HG03432 (cell line): Measurements from ENCODE around the gene DLG4.
"Not testable (repeated sequence)": the region's sequence is repeated elsewhere in the genome, so short reads cannot be mapped to it uniquely, and the experiment has no call there.

Experiments used
- ATAC-seq: cut with Tn5 transposase; IDR thresholded peaks from one replicate; pipeline ENCODE4 v1.9.1; 2021; ENCODE audit warnings: mild to moderate bottlenecking, moderate library complexity; ENCODE audit not compliant: unreplicated experiment

DLG4 gene

DNA sequence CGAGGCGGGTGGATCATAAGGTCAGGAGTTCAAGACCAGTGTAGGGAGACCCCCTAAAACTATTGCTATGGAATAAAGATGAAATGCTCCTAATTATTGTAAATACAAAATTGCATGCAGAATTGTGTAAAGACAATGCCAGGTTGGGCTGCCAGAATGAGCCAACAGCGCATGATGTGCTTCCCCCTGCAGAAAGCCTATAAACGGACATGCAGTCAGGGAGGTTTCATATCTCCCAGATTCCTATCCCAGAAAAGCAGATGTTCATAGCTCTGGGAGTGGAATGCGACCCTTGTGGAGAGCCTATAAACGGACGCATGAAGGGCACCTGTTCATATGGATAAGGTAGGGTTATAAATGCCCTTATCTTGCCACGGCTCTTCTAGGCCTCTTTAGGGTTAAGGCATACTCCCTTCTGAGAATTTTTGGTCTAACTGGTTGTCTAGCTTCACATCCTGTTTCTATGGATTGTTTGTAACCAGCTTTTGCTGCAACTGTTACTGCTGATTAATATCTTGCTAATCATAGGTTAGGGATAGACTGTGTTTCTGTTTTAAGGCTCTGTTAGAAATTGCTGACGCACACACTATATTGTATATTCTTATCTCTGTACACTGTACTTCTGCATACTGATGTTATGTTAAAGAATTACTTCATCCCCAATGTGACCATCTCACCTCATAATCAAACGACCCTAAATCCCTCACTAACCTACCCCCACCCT, 50.6 kb downstream of the DLG4 start:
- ATAC-seq: not testable (repeated sequence)

DNA sequence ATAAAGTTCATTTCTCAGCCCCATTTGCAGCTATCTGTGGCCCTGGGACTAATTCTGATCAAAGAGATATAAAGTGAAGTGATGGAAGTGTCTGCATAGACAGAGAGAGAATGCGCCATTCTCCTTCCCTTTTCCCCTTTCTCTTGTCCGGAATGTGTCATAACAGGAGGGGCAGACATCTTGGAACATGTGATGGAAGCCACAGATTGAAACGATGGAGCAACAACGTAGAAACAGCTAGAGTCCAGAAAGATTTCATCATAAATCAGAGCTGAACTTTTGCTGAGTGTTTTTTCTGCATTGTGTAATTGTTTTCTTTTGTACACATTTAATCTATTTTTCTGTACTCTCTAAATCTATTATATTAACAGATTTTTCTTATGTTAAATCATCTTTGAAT, 51.8 kb downstream of the DLG4 start:
- ATAC-seq: no peak

DNA sequence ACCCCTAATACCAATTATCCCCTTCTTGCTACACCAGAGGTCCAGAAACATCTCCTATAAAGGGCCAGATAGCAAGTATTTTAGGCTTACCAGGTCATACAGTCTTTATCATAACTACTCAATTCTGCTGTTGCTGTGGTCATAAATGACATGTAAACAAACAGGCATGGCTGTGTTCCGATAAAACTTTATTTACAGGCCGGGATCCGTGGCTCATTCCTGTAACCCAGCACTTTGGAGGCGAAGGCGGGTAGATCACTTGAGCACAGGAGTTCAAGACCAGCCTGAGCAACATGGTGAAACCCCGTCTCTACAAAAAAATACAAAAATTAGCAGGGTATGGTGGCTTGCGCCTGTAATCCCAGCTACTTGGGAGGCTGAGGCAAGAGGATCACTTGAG, 52.8 kb downstream of the DLG4 start:
- ATAC-seq: no peak

DNA sequence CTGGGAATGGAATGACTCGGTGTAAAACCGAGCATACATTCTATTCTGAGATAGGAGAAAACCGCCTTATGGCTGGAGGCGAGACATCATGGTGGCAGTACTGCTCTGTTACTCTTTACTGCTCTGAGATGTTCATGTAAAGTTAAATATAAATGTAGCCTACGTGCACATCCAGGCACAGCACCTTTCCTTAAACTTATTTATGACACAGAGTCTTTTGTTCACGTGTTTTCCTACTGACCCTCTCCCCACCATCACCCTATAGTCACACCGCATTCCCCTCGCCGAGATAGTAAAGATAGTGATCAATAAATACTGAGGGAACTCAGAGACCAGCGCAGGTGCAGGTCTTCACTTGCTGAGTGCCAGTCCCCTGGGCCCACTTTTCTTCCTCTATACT, 60.1 kb downstream of the DLG4 start:
- not testable (repeated sequence) for ATAC-seq

DNA sequence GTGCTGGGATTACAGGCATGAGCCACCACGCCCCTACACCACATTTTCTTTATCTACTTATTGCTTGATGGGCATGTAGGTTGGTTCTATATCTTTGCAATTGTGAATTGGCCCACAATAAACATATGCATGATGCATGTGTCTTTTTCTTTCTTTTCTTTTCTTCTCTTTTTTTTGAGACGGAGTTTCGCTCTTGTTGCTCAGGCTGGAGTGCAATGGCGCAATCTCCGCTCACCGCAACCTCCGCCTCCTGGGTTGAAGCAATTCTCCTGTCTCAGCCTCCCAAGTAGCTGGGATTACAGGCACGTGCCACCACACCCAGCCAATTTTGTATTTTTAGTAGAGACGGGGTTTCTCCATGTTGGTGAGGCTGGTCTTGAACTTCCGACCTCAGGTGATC, 61.2 kb downstream of the DLG4 start:
- not testable (repeated sequence) for ATAC-seq

DNA sequence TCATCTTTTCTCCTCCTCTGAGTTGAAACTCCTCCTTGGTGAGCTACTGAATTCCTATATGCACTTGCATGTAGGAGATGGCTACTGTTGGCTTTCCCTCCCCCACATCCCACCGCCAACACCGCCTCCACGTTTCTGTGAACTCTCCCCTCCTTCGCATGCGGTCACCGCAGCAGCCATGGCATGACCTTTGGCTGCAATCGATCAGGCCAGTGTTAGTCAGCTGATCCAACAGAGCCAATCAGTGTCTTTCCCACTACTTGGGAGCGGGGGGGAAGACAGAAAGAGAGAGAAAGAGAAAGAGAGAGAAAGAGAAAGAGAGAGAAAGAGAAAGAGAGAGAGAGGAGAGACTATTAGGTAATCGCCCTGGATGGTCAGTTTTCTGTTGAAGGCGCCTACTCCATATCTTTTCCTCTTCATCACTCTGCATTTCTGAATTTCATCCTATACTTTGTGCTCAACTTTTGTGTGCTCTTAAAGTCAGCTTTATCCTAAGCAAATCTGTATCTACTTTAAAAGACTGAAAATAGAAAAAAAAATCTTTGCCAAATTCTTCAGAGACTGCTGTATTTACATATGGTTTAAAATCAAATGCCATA, 63.2 kb downstream of the DLG4 start:
- ATAC-seq: no peak

DNA sequence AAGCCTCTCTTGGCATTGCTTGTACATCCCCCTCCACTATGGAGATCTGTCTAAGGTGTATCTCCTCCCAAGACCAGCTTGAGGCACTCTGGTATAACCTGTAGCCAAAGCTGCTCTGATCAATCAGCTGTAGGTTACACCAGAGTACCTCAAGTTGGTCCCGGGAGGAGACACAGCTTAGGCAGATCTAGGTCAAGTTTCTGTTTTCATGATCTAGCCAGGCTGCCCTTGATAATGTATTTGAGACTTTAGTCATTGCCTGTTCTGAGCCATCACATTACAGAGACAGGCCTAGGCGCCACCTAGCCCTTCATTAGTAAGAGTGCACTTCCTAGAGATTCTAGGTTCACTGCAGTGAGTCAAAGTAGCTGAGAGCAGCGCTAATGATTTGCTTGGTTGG, 71.9 kb downstream of the DLG4 start:
- ATAC-seq: no peak

DNA sequence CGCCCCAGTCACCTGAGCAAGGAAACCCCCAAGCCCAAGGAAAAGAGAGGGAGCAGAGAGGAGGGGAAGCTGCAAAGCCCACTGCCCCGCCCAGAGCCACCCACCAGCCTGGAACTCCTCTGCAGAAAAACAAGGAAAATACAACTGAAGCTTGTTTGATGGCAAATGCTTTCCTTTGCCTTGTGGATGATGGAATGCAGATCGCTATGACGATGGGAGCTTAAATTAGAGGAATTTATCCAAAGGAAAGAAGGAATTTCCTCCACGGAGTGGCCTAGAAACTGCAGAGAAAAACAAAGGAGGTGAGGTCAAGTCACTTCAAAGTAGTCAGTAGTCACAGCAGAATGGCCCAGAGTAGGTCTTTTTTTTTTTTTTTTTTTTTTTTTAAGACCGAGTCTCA, 73.5 kb downstream of the DLG4 start:
- ATAC-seq: no peak

DNA sequence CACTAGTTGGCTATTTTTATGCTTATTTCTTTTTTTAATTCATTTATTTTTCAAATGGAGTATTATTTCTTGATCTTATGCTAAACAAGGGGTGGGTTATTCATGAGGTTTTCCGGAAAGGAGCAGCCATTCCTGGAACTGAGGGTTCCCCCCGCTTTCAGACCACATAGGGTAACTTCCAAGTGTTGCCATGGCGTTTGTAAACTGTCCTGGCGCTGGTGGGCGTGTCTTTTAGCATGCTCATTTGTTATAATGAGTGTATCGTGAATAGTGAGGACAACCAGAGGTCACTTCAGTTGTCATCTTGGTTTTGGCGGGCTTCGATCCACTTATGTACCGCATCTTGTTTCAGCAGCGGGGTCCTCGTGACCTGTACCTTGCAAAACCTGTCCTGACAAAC, 75.4 kb downstream of the DLG4 start:
- ATAC-seq: no peak

DNA sequence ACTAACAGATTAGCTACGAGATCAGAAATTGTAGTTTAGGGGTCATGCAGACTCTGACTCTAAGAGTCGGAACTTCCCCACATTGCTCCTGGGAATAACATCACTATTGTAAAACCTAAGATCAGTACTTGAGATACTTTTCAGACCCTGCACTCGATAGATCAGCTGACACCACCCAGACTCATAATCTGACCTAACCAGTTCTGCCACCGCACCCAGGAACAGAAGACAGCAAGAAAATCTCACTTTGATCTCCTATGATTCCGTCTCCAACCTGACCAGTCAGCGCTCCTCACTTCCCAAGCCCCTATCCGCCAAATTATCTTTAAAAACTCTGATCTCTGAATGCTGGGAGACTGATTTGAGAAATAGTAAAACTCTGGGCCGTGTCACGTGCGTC, 77.8 kb downstream of the DLG4 start:
- no peak for ATAC-seq

DNA sequence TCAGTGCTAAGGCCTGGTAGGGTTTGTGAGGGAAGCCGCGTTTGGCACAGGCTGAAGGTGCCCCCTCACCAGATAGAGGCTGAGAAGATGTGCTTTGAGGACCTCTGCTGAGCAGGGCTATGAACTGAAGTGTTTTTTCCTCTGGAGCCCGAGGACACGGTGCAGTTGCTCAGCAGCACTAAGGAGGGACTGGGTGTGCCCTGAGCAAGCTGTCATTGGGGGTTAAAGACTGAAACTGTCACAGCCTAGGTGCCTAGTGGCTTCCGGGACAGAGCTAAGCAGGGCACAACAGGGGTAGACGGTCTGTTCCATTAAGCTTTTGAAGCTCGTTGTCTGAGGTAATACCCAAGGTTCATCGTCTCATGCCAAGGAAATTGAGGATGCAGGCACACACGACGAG, 80.2 kb downstream of the DLG4 start:
- no peak for ATAC-seq

DNA sequence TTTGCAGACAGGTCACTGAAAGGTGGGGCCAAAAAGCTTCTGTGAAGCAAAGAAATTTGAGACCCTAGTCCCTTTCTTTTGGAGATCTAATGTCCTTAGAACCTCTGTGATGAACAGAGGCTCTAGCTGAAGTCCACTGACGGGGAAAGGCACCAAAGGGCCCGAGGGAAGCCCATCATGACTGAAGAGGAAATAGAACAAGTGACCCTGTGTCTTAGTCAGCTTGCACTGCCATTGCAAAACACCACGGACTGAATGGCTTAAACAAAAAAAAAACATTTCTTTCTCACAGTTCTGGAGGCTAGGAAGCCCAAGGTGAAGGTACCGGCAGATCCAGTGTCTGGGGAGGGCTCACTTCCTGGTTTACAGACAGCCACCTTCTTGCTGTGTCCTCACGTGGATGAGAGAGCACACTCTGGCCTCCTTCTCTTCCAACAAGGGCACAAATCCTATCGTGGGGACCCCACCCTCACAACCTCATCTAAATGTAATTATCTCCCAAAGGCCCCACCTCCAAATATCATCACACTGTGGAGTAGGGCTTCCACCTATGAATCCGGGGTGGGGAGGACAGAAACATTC, 80.7 kb downstream of the DLG4 start:
- no peak for ATAC-seq

DNA sequence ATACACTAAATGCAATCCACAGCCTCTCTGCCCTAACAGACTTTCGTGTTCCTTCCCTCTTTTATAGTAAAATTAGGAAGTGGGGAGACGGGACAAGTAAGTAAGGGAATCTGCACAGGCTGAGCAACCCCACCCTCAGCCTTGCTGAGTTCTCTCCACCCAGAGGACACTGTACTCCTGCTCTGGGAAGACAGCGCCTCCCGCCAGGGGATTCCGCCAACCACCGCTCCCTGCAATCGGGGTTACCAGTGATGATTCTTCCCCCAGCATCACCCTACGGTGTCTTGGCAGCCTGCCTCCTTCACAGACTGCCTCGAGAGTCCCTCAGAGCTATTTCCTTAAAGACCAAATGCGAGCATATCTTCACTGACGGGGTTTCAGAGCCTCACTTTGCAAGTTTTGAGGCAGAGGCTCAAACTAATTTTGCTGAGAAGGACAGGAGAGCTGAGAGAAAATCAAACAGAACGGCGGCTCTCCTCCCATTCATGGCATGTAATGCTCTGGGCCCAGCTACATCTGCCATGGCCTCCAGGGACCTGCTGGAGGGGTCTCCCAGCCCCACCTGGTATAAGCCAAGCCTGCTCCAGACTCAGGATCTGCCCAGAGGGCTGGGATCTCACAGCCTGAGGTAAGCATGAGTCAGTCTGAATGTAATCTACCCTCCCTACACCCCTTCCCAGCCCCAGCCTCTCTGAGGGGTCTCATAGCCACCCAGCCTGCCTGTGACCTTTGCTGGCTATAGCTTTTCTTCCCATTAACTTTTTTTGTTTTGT, 82.3 kb downstream of the DLG4 start:
- no peak for ATAC-seq
